Mammary epithelial cell (primary cell): Measurements from ENCODE around the gene LPP.

Experiments
- CTCF ChIP-seq, 2 donors: IDR thresholded peaks in 1 of 2; conservative IDR thresholded peaks in 1 of 2; 2 replicates each; pipeline ENCODE4 v1.5.1; 2011 to 2012; ENCODE audit warnings: inconsistent platforms in 2 of 2, low read length in 2 of 2, mild to moderate bottlenecking in 2 of 2, control low read depth in 1 of 2, low read depth in 1 of 2; ENCODE audit not compliant: insufficient read depth in 1 of 2; ENCODE audit errors: extremely low read depth in 1 of 2
- EZH2 ChIP-seq: IDR thresholded peaks from 2 replicates; pipeline ENCODE4 v1.6.1; 2012; ENCODE audit warnings: low read length, inconsistent platforms, borderline replicate concordance

GRCh38 chr3:188877381-188877780, 723.4 kb downstream of the LPP start:
- TF ChIP-seq CTCF (conservative IDR thresholded peaks at IDR 0.05 in 1 of 2, IDR thresholded peaks at IDR 0.05 in 1 of 2; ENCODE audit: extremely low read depth in 1 of 2, insufficient read depth in 1 of 2, low read depth in 1 of 2, low read length in 2 of 2) (no peak), EZH2 (no peak)
